K562 (cell line): ENCODE measurements around the gene CCDC97. TPM values are rescaled to one million over a fixed set of nuclear protein-coding genes. Genes with fewer than 3 reads are reported as not detected.

ENCODE experiments used
- BCL6 ChIP-seq: fragments of 250-450 bp; sonication (Bioruptor Pico); IDR thresholded peaks from 2 replicates; pipeline ENCODE4 v1.4.0; 2020
- BCOR ChIP-seq: fragments of 450-650 bp; IDR thresholded peaks from 2 replicates; pipeline ENCODE4 v1.6.1; 2016
- GTF2B ChIP-seq: IDR thresholded peaks from 2 replicates; pipeline ENCODE4 v1.6.1; 2011; ENCODE audit not compliant: insufficient read length; ENCODE audit errors: extremely low read depth
- HNRNPK ChIP-seq: fragments of 200-400 bp; formaldehyde crosslinking; IDR thresholded peaks from one replicate; pipeline ENCODE4 v1.6.1; 2018; ENCODE audit warnings: mild to moderate bottlenecking, low read depth, low read length; ENCODE audit not compliant: poor library complexity, severe bottlenecking
- LEF1 ChIP-seq: fragments of 450-650 bp; IDR thresholded peaks from 2 replicates; pipeline ENCODE4 v1.6.1; 2016; ENCODE audit warnings: mild to moderate bottlenecking
- MBD2 ChIP-seq: sonication (generic); IDR thresholded peaks from 2 replicates; pipeline ENCODE4 v1.6.1; 2016; ENCODE audit warnings: low read depth, borderline replicate concordance
- MIER1 ChIP-seq: fragments of 450-650 bp; IDR thresholded peaks from 2 replicates; pipeline ENCODE4 v1.6.1; 2016; ENCODE audit warnings: antibody characterized with exemption, mild to moderate bottlenecking, low read depth
- MITF ChIP-seq: IDR thresholded peaks from 2 replicates; pipeline ENCODE4 v1.6.1; 2014; ENCODE audit warnings: antibody characterized with exemption
- MTA1 ChIP-seq: fragments of 450-650 bp; IDR thresholded peaks from 2 replicates; pipeline ENCODE4 v1.6.1; 2017; ENCODE audit warnings: borderline replicate concordance
- MYNN ChIP-seq, 2 experiments: sonication (generic); formaldehyde crosslinking in 1 of 2; IDR thresholded peaks; 2 replicates each; pipeline versions ENCODE4 v1.5.0 to v1.6.1; 2016 to 2020; ENCODE audit warnings: antibody characterized with exemption in 1 of 2, missing genetic modification reagents in 1 of 2
- PHF21A ChIP-seq: fragments of 450-650 bp; IDR thresholded peaks from 2 replicates; pipeline ENCODE4 v1.6.1; 2017; ENCODE audit warnings: low read depth, borderline replicate concordance
- PTRF ChIP-seq: fragments of 450-650 bp; IDR thresholded peaks from 2 replicates; pipeline ENCODE4 v1.6.1; 2016; ENCODE audit warnings: mild to moderate bottlenecking, missing genetic modification characterization, missing compliant biosample characterization
- RAD21 ChIP-seq, 2 experiments: fragments of 250-450 bp in 1 of 2; fragments of 450-650 bp in 1 of 2; sonication (Bioruptor Pico) in 1 of 2; formaldehyde crosslinking in 1 of 2; IDR thresholded peaks in 1 of 2; conservative IDR thresholded peaks in 1 of 2; 2 replicates each; pipeline versions ENCODE4 v1.4.0 to v1.8.0; 2020 to 2022; ENCODE audit warnings: mild to moderate bottlenecking in 2 of 2, moderate library complexity in 1 of 2
- RBM22 ChIP-seq: fragments of 200-400 bp; formaldehyde crosslinking; IDR thresholded peaks from 2 replicates; pipeline ENCODE4 v1.6.1; 2018; ENCODE audit warnings: low read length, low read depth; ENCODE audit not compliant: poor library complexity, severe bottlenecking
- RFX7 ChIP-seq: fragments of 250-450 bp; sonication (Bioruptor Pico); IDR thresholded peaks from 2 replicates; pipeline ENCODE4 v1.5.1; 2021; ENCODE audit warnings: mild to moderate bottlenecking
- SMAD4 ChIP-seq: fragments of 250-450 bp; sonication (Bioruptor Pico); conservative IDR thresholded peaks from 2 replicates; pipeline ENCODE4 v1.8.0; 2021; ENCODE audit warnings: inconsistent platforms, mild to moderate bottlenecking, moderate library complexity
- TEAD2 ChIP-seq: fragments of 450-650 bp; IDR thresholded peaks from 2 replicates; pipeline ENCODE4 v1.6.1; 2016; ENCODE audit warnings: missing genetic modification characterization, control low read depth, missing compliant biosample characterization
- TRIM24 ChIP-seq, 2 experiments: fragments of 450-650 bp; IDR thresholded peaks; 2 replicates each; pipeline ENCODE4 v1.6.1; 2016
- TRIM25 ChIP-seq: fragments of 450-650 bp; IDR thresholded peaks from 2 replicates; pipeline ENCODE4 v1.7.0; 2016; ENCODE audit warnings: borderline replicate concordance
- ZBED1 ChIP-seq: IDR thresholded peaks from 2 replicates; pipeline ENCODE4 v1.6.1; 2014
- ZBTB33 ChIP-seq: sonication (generic); formaldehyde crosslinking; IDR thresholded peaks from 2 replicates; pipeline ENCODE4 v1.8.1; 2023; ENCODE audit warnings: mild to moderate bottlenecking, missing genetic modification reagents
- ZFPM2 ChIP-seq: fragments of 250-450 bp; sonication (Bioruptor Pico); IDR thresholded peaks from 2 replicates; pipeline ENCODE4 v1.5.1; 2022; ENCODE audit warnings: mild to moderate bottlenecking
- ZNF143 ChIP-seq: sonication (generic); formaldehyde crosslinking; IDR thresholded peaks from 2 replicates; pipeline ENCODE4 v1.9.0; 2022; ENCODE audit warnings: mild to moderate bottlenecking, missing genetic modification reagents
- ZNF668 ChIP-seq: fragments of 250-450 bp; sonication (Bioruptor Pico); IDR thresholded peaks from 2 replicates; pipeline ENCODE4 v1.8.0; 2022; ENCODE audit warnings: mild to moderate bottlenecking, inconsistent platforms
- polyA plus RNA-seq, 8 experiments: library from polyadenylated mRNA; depleted of rRNA in 4 of 8; stranded (reverse) in 5 of 8; unstranded in 3 of 8; fragments of >200 nt; fragmentation: Nextera tagmentation in 2 of 8; fragmentation: Illumina TruSeq in 1 of 8; extraction: Ambion mirVana in 2 of 8; extraction: Trizol in 1 of 8; gene quantifications; 2 replicates each; pipeline versions ENCODE4 v1.2.1 to v1.2.3, GENCODE V29; 2011 to 2014; ENCODE audit warnings: inconsistent platforms in 1 of 8, missing spikeins in 1 of 8
- total RNA-seq, 7 experiments: library from RNA; depleted of rRNA in 6 of 7; stranded (reverse); fragments of >200 nt in 6 of 7; fragmentation: Illumina TruSeq in 2 of 7; extraction: Trizol in 2 of 7; gene quantifications; 2 replicates each; pipeline versions ENCODE4 v1.2.1 to v1.2.3, GENCODE V29; 2011 to 2021; ENCODE audit warnings: low replicate concordance in 1 of 7

The CCDC97 gene
- total and polyA plus RNA-seq, 9 of the 15 experiments (the other 6 are each of a cell fraction or from before 2014, with no cell fraction given) = 0.60 to 16.5 (median 7.0) TPM

GRCh38 chr19:41310033-41310831 lies at the start of gene CCDC97 (continued):
- TF ChIP-seq TRIM25 = peak; percentile 89; the same call in 1 of the 2 replicates
- no peak for TF ChIP-seq PTRF (tag)
- peak; percentile 60; the same call in 1 of the 2 replicates for TF ChIP-seq ZBED1
- peak; percentile 98 for TF ChIP-seq RBM22
- TF ChIP-seq ZFPM2 (CRISPR knock-in tag) = no peak; the same call in 1 of the 2 replicates
- peak; percentile 97 for TF ChIP-seq MITF
- TF ChIP-seq SMAD4 (CRISPR knock-in tag) = peak; percentile 93
- TF ChIP-seq ZNF143 (CRISPR knock-in tag) = no peak
- TF ChIP-seq RAD21 (CRISPR knock-in tag; conservative IDR thresholded peaks at IDR 0.05 in 1 of 2, IDR thresholded peaks at IDR 0.05 in 1 of 2) = no peak
- TF ChIP-seq BCOR = peak; percentile 72; the same call in 1 of the 2 replicates
- no peak for TF ChIP-seq GTF2B
- TF ChIP-seq ZBTB33 (CRISPR knock-in tag) = peak; percentile 23; the same call in 1 of the 2 replicates
- peak; percentile 72; the same call in 1 of the 2 replicates for TF ChIP-seq MBD2
- TF ChIP-seq MIER1 = no peak; the same call in 1 of the 2 replicates
- 0 out of 2 replicates have a peak, but pooled peaks have one; percentile 29 for TF ChIP-seq LEF1
- TF ChIP-seq TEAD2 (tag) = no peak
- no peak for TF ChIP-seq ZNF668 (CRISPR knock-in tag)
- peak; percentile 39 to 100; a peak in 3 of 4 replicates for TF ChIP-seq TRIM24 (IDR thresholded peaks at IDR 0.05)
- no peak for TF ChIP-seq BCL6 (CRISPR knock-in tag)
- TF ChIP-seq MYNN (IDR thresholded peaks at IDR 0.05) = peak; percentile 86
- no peak for TF ChIP-seq MYNN (CRISPR knock-in tag; IDR thresholded peaks at IDR 0.05)
- TF ChIP-seq RFX7 = no peak
- TF ChIP-seq PHF21A = 0 out of 2 replicates have a peak, but pooled peaks have one; percentile 87
- peak; percentile 88 for TF ChIP-seq MTA1
- TF ChIP-seq HNRNPK = no peak
